SK-N-SH treated with all-trans-retinoic acid at 6 μM for 48 hours (cell line): Measurements from ENCODE around the gene ABHD2.

Experiments used
- ATAC-seq: fragments of 200-7000 bp; cut with Tn5 transposase; 3 replicates; pipeline ENCODE4 v1.9.1; 2020; ENCODE audit warnings: mild to moderate bottlenecking, moderate library complexity
- ARNTL ChIP-seq: fragments of 450-650 bp; formaldehyde crosslinking; IDR thresholded peaks from 2 replicates; pipeline ENCODE4 v1.5.0; 2020; ENCODE audit warnings: low read depth, mild to moderate bottlenecking, moderate library complexity, borderline replicate concordance
- BACH2 ChIP-seq: fragments of 250-450 bp; sonication (Bioruptor Pico); IDR thresholded peaks from 2 replicates; pipeline ENCODE4 v1.9.0; 2021; ENCODE audit warnings: mild to moderate bottlenecking, borderline replicate concordance
- CSDC2 ChIP-seq: fragments of 250-450 bp; sonication (Bioruptor Pico); IDR thresholded peaks from 2 replicates; pipeline ENCODE4 v1.5.0; 2020; ENCODE audit warnings: mild to moderate bottlenecking, moderate library complexity
- ESRRG ChIP-seq: fragments of 250-450 bp; sonication (Bioruptor Pico); IDR thresholded peaks from 2 replicates; pipeline ENCODE4 v1.6.1; 2021; ENCODE audit warnings: mild to moderate bottlenecking
- GLIS3 ChIP-seq: fragments of 250-450 bp; sonication (Bioruptor Pico); IDR thresholded peaks from 2 replicates; pipeline ENCODE4 v1.5.0; 2020; ENCODE audit warnings: mild to moderate bottlenecking, moderate library complexity
- ISL1 ChIP-seq: fragments of 250-450 bp; sonication (Bioruptor Pico); IDR thresholded peaks from 2 replicates; pipeline ENCODE4 v2.1.2; 2022; ENCODE audit warnings: mild to moderate bottlenecking, moderate library complexity
- OSR1 ChIP-seq: fragments of 250-450 bp; sonication (Bioruptor Pico); IDR thresholded peaks from 2 replicates; pipeline ENCODE4 v1.8.0; 2022; ENCODE audit warnings: moderate library complexity, mild to moderate bottlenecking, inconsistent platforms
- PPARA ChIP-seq: fragments of 250-450 bp; sonication (Bioruptor Pico); IDR thresholded peaks from 2 replicates; pipeline ENCODE4 v1.5.0; 2020; ENCODE audit warnings: mild to moderate bottlenecking, borderline replicate concordance
- RARB ChIP-seq: fragments of 250-450 bp; sonication (Bioruptor Pico); IDR thresholded peaks from 2 replicates; pipeline ENCODE4 v1.8.0; 2021; ENCODE audit warnings: mild to moderate bottlenecking, moderate library complexity
- SNAI2 ChIP-seq: fragments of 250-450 bp; sonication (Bioruptor Pico); IDR thresholded peaks from 2 replicates; pipeline ENCODE4 v1.5.0; 2020; ENCODE audit warnings: mild to moderate bottlenecking, moderate library complexity
- TCF4 ChIP-seq: fragments of 250-450 bp; sonication (Bioruptor Pico); IDR thresholded peaks from 2 replicates; pipeline ENCODE4 v1.8.0; 2021; ENCODE audit warnings: mild to moderate bottlenecking, moderate library complexity, borderline replicate concordance
- TOX ChIP-seq: fragments of 250-450 bp; sonication (Bioruptor Pico); IDR thresholded peaks from 2 replicates; pipeline ENCODE4 v1.8.0; 2021; ENCODE audit warnings: mild to moderate bottlenecking, moderate library complexity, borderline replicate concordance
- ZC3H10 ChIP-seq: fragments of 250-450 bp; sonication (Bioruptor Pico); IDR thresholded peaks from 2 replicates; pipeline ENCODE4 v1.5.1; 2021; ENCODE audit warnings: mild to moderate bottlenecking, moderate library complexity
- ZFP3 ChIP-seq: fragments of 250-450 bp; sonication (Bioruptor Pico); IDR thresholded peaks from 2 replicates; pipeline ENCODE4 v1.5.0; 2020; ENCODE audit warnings: mild to moderate bottlenecking, moderate library complexity
- ZFP30 ChIP-seq: fragments of 450-650 bp; formaldehyde crosslinking; IDR thresholded peaks from 2 replicates; pipeline ENCODE4 v1.5.0; 2022; ENCODE audit warnings: mild to moderate bottlenecking, moderate library complexity
- ZNF565 ChIP-seq: fragments of 450-650 bp; formaldehyde crosslinking; conservative IDR thresholded peaks from 2 replicates; pipeline ENCODE4 v1.5.0; 2020; ENCODE audit warnings: low read depth, mild to moderate bottlenecking, moderate library complexity
- ZNF70 ChIP-seq: fragments of 450-650 bp; formaldehyde crosslinking; IDR thresholded peaks from 2 replicates; pipeline ENCODE4 v1.5.0; 2020; ENCODE audit warnings: mild to moderate bottlenecking, moderate library complexity
- ZNF8 ChIP-seq: fragments of 450-650 bp; formaldehyde crosslinking; IDR thresholded peaks from 2 replicates; pipeline ENCODE4 v1.5.0; 2020; ENCODE audit warnings: mild to moderate bottlenecking, moderate library complexity
- TF ChIP-seq, protein P1 (sequence below): fragments of 250-450 bp; sonication (Bioruptor Pico); IDR thresholded peaks from 2 replicates; pipeline ENCODE4 v1.8.0; 2021; ENCODE audit warnings: low read depth, mild to moderate bottlenecking, moderate library complexity, borderline replicate concordance
- TF ChIP-seq, protein P2 (sequence below): fragments of 250-450 bp; sonication (Bioruptor Pico); IDR thresholded peaks from 2 replicates; pipeline ENCODE4 v1.5.1; 2021; ENCODE audit warnings: mild to moderate bottlenecking, moderate library complexity
- TF ChIP-seq, protein P3 (sequence below): fragments of 250-450 bp; sonication (Bioruptor Pico); IDR thresholded peaks from 2 replicates; pipeline ENCODE4 v1.8.0; 2020; ENCODE audit warnings: mild to moderate bottlenecking, moderate library complexity, borderline replicate concordance
- TF ChIP-seq, protein P4 (sequence below): fragments of 250-450 bp; sonication (Bioruptor Pico); IDR thresholded peaks from 2 replicates; pipeline ENCODE4 v1.5.0; 2020; ENCODE audit warnings: mild to moderate bottlenecking, moderate library complexity

Gene ABHD2

DNA sequence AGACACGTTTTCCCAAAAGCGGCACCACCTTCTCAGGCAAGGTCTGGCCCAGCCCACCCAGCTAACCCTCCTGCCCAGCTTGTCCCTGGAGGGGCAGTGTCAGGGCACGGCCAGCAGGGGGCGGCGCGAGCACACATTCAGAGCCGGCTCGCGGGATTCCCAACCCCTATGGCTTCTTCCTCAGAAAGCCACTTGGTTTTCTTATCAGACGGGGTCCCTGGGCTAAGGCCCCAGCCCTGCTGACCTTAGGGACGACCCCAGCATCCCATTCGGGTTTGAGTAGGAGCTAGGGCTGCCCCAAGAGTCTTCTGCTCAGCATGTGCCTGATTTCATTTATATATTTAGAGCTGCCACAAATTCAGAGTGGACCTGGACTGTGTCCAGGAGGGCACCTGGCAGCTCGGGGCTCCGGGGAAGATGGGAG lies 118.7 kb downstream of the ABHD2 start:
- TF ChIP-seq ZNF565 (CRISPR knock-in tag) (no peak), PPARA (CRISPR knock-in tag) (no peak), ESRRG (no peak), ZC3H10 (CRISPR knock-in tag) (no peak), ISL1 (CRISPR knock-in tag) (no peak), TCF4 (CRISPR knock-in tag) (no peak), CSDC2 (CRISPR knock-in tag) (no peak), OSR1 (CRISPR knock-in tag) (no peak), SNAI2 (CRISPR knock-in tag) (no peak), TOX (CRISPR knock-in tag) (no peak)
- TF ChIP-seq, protein P1, sequence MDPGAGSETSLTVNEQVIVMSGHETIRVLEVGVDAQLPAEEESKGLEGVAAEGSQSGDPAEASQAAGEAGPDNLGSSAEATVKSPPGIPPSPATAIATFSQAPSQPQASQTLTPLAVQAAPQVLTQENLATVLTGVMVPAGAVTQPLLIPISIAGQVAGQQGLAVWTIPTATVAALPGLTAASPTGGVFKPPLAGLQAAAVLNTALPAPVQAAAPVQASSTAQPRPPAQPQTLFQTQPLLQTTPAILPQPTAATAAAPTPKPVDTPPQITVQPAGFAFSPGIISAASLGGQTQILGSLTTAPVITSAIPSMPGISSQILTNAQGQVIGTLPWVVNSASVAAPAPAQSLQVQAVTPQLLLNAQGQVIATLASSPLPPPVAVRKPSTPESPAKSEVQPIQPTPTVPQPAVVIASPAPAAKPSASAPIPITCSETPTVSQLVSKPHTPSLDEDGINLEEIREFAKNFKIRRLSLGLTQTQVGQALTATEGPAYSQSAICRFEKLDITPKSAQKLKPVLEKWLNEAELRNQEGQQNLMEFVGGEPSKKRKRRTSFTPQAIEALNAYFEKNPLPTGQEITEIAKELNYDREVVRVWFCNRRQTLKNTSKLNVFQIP (CRISPR knock-in tag), result no peak
- TF ChIP-seq, protein P2, sequence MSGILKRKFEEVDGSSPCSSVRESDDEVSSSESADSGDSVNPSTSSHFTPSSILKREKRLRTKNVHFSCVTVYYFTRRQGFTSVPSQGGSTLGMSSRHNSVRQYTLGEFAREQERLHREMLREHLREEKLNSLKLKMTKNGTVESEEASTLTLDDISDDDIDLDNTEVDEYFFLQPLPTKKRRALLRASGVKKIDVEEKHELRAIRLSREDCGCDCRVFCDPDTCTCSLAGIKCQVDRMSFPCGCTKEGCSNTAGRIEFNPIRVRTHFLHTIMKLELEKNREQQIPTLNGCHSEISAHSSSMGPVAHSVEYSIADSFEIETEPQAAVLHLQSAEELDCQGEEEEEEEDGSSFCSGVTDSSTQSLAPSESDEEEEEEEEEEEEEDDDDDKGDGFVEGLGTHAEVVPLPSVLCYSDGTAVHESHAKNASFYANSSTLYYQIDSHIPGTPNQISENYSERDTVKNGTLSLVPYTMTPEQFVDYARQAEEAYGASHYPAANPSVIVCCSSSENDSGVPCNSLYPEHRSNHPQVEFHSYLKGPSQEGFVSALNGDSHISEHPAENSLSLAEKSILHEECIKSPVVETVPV, result no peak
- peak; percentile 99 for ATAC-seq

DNA sequence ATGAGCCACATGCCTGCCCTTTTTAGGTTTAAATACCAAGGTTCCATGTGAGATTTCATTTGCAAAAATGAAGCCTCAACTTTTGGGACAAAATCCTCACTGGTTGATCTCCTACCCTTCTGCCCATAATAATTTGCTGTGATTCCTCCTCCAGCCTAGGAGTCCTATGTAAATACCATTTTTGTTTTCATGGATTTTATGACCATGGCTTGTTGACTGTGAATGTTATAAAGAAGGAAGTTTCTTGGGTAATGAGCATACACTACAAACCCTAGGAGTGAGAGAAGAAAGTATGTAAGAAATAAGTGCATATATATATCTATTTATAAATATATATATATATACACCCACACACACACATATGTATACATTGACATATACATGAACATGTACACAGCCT lies 120.0 kb downstream of the ABHD2 start:
- no peak for TF ChIP-seq ZNF70
- TF ChIP-seq BACH2 (CRISPR knock-in tag), result no peak
- ATAC-seq, result no peak

DNA sequence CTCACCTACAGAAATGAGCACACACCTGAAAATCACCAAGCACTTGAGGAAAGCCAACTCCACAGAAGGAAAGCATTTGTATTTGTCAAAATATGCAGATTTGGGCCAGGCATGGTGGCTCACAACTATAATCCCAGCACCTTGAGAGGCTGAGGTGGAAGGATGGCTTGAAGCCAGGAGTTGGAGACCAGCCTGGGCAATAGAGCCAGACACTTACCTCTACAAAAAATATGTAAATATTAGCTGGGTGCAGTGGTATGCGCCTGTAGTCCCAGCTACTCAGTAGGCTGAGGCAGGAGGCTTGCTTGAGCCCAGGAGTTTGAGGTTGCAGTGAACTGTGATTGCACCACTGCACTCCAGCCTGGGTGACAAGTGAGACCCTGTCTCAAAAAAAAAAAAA lies 120.8 kb downstream of the ABHD2 start:
- TF ChIP-seq, protein P1 (CRISPR knock-in tag), result no peak
- TF ChIP-seq ISL1 (CRISPR knock-in tag) (no peak), ZNF70 (no peak), ZNF565 (CRISPR knock-in tag) (no peak), PPARA (CRISPR knock-in tag) (no peak), SNAI2 (CRISPR knock-in tag) (no peak), GLIS3 (CRISPR knock-in tag) (no peak), ZFP30 (CRISPR knock-in tag) (no peak), ZNF8 (CRISPR knock-in tag) (no peak), ZC3H10 (CRISPR knock-in tag) (no peak), BACH2 (CRISPR knock-in tag) (no peak), RARB (CRISPR knock-in tag) (no peak), ARNTL (no peak), CSDC2 (CRISPR knock-in tag) (no peak), TCF4 (CRISPR knock-in tag) (no peak), ZFP3 (no peak)
- TF ChIP-seq, protein P3, sequence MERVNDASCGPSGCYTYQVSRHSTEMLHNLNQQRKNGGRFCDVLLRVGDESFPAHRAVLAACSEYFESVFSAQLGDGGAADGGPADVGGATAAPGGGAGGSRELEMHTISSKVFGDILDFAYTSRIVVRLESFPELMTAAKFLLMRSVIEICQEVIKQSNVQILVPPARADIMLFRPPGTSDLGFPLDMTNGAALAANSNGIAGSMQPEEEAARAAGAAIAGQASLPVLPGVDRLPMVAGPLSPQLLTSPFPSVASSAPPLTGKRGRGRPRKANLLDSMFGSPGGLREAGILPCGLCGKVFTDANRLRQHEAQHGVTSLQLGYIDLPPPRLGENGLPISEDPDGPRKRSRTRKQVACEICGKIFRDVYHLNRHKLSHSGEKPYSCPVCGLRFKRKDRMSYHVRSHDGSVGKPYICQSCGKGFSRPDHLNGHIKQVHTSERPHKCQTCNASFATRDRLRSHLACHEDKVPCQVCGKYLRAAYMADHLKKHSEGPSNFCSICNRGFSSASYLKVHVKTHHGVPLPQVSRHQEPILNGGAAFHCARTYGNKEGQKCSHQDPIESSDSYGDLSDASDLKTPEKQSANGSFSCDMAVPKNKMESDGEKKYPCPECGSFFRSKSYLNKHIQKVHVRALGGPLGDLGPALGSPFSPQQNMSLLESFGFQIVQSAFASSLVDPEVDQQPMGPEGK (CRISPR knock-in tag), result no peak
- TF ChIP-seq, protein P4, sequence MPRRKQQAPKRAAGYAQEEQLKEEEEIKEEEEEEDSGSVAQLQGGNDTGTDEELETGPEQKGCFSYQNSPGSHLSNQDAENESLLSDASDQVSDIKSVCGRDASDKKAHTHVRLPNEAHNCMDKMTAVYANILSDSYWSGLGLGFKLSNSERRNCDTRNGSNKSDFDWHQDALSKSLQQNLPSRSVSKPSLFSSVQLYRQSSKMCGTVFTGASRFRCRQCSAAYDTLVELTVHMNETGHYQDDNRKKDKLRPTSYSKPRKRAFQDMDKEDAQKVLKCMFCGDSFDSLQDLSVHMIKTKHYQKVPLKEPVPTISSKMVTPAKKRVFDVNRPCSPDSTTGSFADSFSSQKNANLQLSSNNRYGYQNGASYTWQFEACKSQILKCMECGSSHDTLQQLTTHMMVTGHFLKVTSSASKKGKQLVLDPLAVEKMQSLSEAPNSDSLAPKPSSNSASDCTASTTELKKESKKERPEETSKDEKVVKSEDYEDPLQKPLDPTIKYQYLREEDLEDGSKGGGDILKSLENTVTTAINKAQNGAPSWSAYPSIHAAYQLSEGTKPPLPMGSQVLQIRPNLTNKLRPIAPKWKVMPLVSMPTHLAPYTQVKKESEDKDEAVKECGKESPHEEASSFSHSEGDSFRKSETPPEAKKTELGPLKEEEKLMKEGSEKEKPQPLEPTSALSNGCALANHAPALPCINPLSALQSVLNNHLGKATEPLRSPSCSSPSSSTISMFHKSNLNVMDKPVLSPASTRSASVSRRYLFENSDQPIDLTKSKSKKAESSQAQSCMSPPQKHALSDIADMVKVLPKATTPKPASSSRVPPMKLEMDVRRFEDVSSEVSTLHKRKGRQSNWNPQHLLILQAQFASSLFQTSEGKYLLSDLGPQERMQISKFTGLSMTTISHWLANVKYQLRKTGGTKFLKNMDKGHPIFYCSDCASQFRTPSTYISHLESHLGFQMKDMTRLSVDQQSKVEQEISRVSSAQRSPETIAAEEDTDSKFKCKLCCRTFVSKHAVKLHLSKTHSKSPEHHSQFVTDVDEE, result no peak
- no peak for ATAC-seq
